ENCODE results near the gene NAT10.

The NAT10 gene

GRCh38 chr11:34139346-34139745 lies 33.9 kb downstream of the NAT10 start:
- WGBS (ENCODE audit: extremely low coverage, insufficient coverage, insufficient read length), result no CpG with 5 or more reads among the region's 7 CpGs
- no peak overlapping the region for H3K4ac ChIP-seq (ENCODE audit: low read depth, low read length)
- peaks cover 51 to 78% of the 10 kb centered on the region in 2 experiments for H3K36me3 ChIP-seq (ENCODE audit: control insufficient read depth in 1 of 2, insufficient read depth in 2 of 2, low read length in 2 of 2)
- no peaks in the 10 kb centered on the region for H3K9me3 ChIP-seq (ENCODE audit: insufficient read depth, low read depth, low read length)
- no peaks in the 10 kb centered on the region for H3K79me1 ChIP-seq (ENCODE audit: low read length)
- no peak overlapping the region for H3K14ac ChIP-seq (ENCODE audit: low read length)
- H3K18ac ChIP-seq (ENCODE audit: low read length), result no peak overlapping the region
- H4K12ac ChIP-seq (ENCODE audit: low read depth, low read length), result no peak overlapping the region
- no peak overlapping the region for H3K23ac ChIP-seq (ENCODE audit: low read length)
- no peak overlapping the region for H2AFZ ChIP-seq (ENCODE audit: insufficient read depth, low read length, poor library complexity)
- DNase-seq, result no peak
- no peak overlapping the region for H2AK5ac ChIP-seq (ENCODE audit: low read length)
- no peak overlapping the region for H4K91ac ChIP-seq (ENCODE audit: low read depth, low read length)
- H3K27me3 ChIP-seq (ENCODE audit: insufficient read depth, low read length), result no peaks in the 10 kb centered on the region
- H3K4me3 ChIP-seq (ENCODE audit: low read depth, low read length), result no peak overlapping the region
- H3K4me1 ChIP-seq (ENCODE audit: control insufficient read depth in 1 of 2, insufficient read depth in 2 of 2, low read length in 2 of 2), result no peaks in the 10 kb centered on the region
- no peak overlapping the region for H4K8ac ChIP-seq (ENCODE audit: low read depth, low read length)
- H3K9ac ChIP-seq (ENCODE audit: low read length), result no peak overlapping the region
- H2BK5ac ChIP-seq (ENCODE audit: low read depth, low read length, poor library complexity), result no peak overlapping the region
- H3K27ac ChIP-seq (ENCODE audit: low read depth, low read length), result no peak overlapping the region
- no peak overlapping the region for H2BK12ac ChIP-seq (ENCODE audit: low read length)
- H2BK120ac ChIP-seq (ENCODE audit: insufficient read depth, low read length, poor library complexity), result no peak overlapping the region
- H3K79me2 ChIP-seq (ENCODE audit: control insufficient read depth, insufficient read depth, low read length, poor library complexity), result no peaks in the 10 kb centered on the region
- no peak overlapping the region for H3K4me2 ChIP-seq (ENCODE audit: low read length)

GRCh38 chr11:34140149-34140548 lies 34.7 kb downstream of the NAT10 start:
- Histone ChIP-seq H3K4me2 (ENCODE audit: low read length) (no peak overlapping the region), H3K27ac (ENCODE audit: low read depth, low read length) (no peak overlapping the region), H3K36me3 (ENCODE audit: control insufficient read depth in 1 of 2, insufficient read depth in 2 of 2, low read length in 2 of 2) (peaks cover 54 to 74% of the 10 kb centered on the region in 2 experiments), H3K14ac (ENCODE audit: low read length) (no peak overlapping the region), H3K9ac (ENCODE audit: low read length) (no peak overlapping the region), H3K4me3 (ENCODE audit: low read depth, low read length) (no peak overlapping the region), H3K79me2 (ENCODE audit: control insufficient read depth, insufficient read depth, low read length, poor library complexity) (no peaks in the 10 kb centered on the region), H3K4me1 (ENCODE audit: control insufficient read depth in 1 of 2, insufficient read depth in 2 of 2, low read length in 2 of 2) (no peaks in the 10 kb centered on the region), H4K91ac (ENCODE audit: low read depth, low read length) (no peak overlapping the region), H4K12ac (ENCODE audit: low read depth, low read length) (no peak overlapping the region), H3K9me3 (ENCODE audit: insufficient read depth, low read depth, low read length) (no peaks in the 10 kb centered on the region), H3K18ac (ENCODE audit: low read length) (no peak overlapping the region), H2BK5ac (ENCODE audit: low read depth, low read length, poor library complexity) (no peak overlapping the region), H2BK12ac (ENCODE audit: low read length) (no peak overlapping the region), H2AK5ac (ENCODE audit: low read length) (no peak overlapping the region), H3K79me1 (ENCODE audit: low read length) (no peaks in the 10 kb centered on the region), H3K27me3 (ENCODE audit: insufficient read depth, low read length) (no peaks in the 10 kb centered on the region), H4K8ac (ENCODE audit: low read depth, low read length) (no peak overlapping the region), H3K4ac (ENCODE audit: low read depth, low read length) (no peak overlapping the region), H3K23ac (ENCODE audit: low read length) (no peak overlapping the region), H2BK120ac (ENCODE audit: insufficient read depth, low read length, poor library complexity) (no peak overlapping the region), H2AFZ (ENCODE audit: insufficient read depth, low read length, poor library complexity) (no peak overlapping the region)
- DNase-seq, result no peak
- no CpG with 5 or more reads among the region's 11 CpGs for WGBS (ENCODE audit: extremely low coverage, insufficient coverage, insufficient read length)

- H3K4me3 ChIP-seq (ENCODE audit: low read depth, low read length), result no peak overlapping the region
- WGBS (ENCODE audit: extremely low coverage, insufficient coverage, insufficient read length), result no CpG with 5 or more reads among the region's 2 CpGs
- H3K79me1 ChIP-seq (ENCODE audit: low read length), result no peaks in the 10 kb centered on the region
- no peak overlapping the region for H3K14ac ChIP-seq (ENCODE audit: low read length)
- no peak overlapping the region for H4K91ac ChIP-seq (ENCODE audit: low read depth, low read length)
- no peak overlapping the region for H3K4ac ChIP-seq (ENCODE audit: low read depth, low read length)
- peaks cover 0 to under 1% of the 10 kb centered on the region in 2 experiments for H3K4me1 ChIP-seq (ENCODE audit: control insufficient read depth in 1 of 2, insufficient read depth in 2 of 2, low read length in 2 of 2)
- H3K36me3 ChIP-seq (ENCODE audit: control insufficient read depth in 1 of 2, insufficient read depth in 2 of 2, low read length in 2 of 2), result peaks cover 61 to 75% of the 10 kb centered on the region in 2 experiments
- H4K12ac ChIP-seq (ENCODE audit: low read depth, low read length), result no peak overlapping the region
- H3K79me2 ChIP-seq (ENCODE audit: control insufficient read depth, insufficient read depth, low read length, poor library complexity), result no peaks in the 10 kb centered on the region
- no peak overlapping the region for H3K27ac ChIP-seq (ENCODE audit: low read depth, low read length)
- no peak overlapping the region for H2BK120ac ChIP-seq (ENCODE audit: insufficient read depth, low read length, poor library complexity)
- no peak for DNase-seq
- no peak overlapping the region for H3K4me2 ChIP-seq (ENCODE audit: low read length)
- no peak overlapping the region for H3K9ac ChIP-seq (ENCODE audit: low read length)
- H2BK12ac ChIP-seq (ENCODE audit: low read length), result no peak overlapping the region
- H2AK5ac ChIP-seq (ENCODE audit: low read length), result no peak overlapping the region
- H3K18ac ChIP-seq (ENCODE audit: low read length), result no peak overlapping the region
- H2AFZ ChIP-seq (ENCODE audit: insufficient read depth, low read length, poor library complexity), result no peak overlapping the region
- no peak overlapping the region for H3K23ac ChIP-seq (ENCODE audit: low read length)
- H4K8ac ChIP-seq (ENCODE audit: low read depth, low read length), result no peak overlapping the region
- no peaks in the 10 kb centered on the region for H3K27me3 ChIP-seq (ENCODE audit: insufficient read depth, low read length)
- H2BK5ac ChIP-seq (ENCODE audit: low read depth, low read length, poor library complexity), result no peak overlapping the region
- H3K9me3 ChIP-seq (ENCODE audit: insufficient read depth, low read depth, low read length), result no peaks in the 10 kb centered on the region
These were observed 37.6 kb downstream of the NAT10 start for GRCh38 chr11:34143048-34143447.

GRCh38 chr11:34145073-34145472 lies 39.6 kb downstream of the NAT10 start:
- no peak overlapping the region for H4K8ac ChIP-seq (ENCODE audit: low read depth, low read length)
- H3K23ac ChIP-seq (ENCODE audit: low read length), result no peak overlapping the region
- H3K18ac ChIP-seq (ENCODE audit: low read length), result no peak overlapping the region
- H3K4ac ChIP-seq (ENCODE audit: low read depth, low read length), result no peak overlapping the region
- H3K36me3 ChIP-seq (ENCODE audit: control insufficient read depth in 1 of 2, insufficient read depth in 2 of 2, low read length in 2 of 2), result peaks cover 56 to 66% of the 10 kb centered on the region in 2 experiments
- no peak overlapping the region for H4K12ac ChIP-seq (ENCODE audit: low read depth, low read length)
- H3K79me2 ChIP-seq (ENCODE audit: control insufficient read depth, insufficient read depth, low read length, poor library complexity), result no peaks in the 10 kb centered on the region
- H2BK12ac ChIP-seq (ENCODE audit: low read length), result no peak overlapping the region
- no peaks in the 10 kb centered on the region for H3K9me3 ChIP-seq (ENCODE audit: insufficient read depth, low read depth, low read length)
- no peaks in the 10 kb centered on the region for H3K27me3 ChIP-seq (ENCODE audit: insufficient read depth, low read length)
- H3K27ac ChIP-seq (ENCODE audit: low read depth, low read length), result no peak overlapping the region
- H3K9ac ChIP-seq (ENCODE audit: low read length), result no peak overlapping the region
- no peak overlapping the region for H4K91ac ChIP-seq (ENCODE audit: low read depth, low read length)
- H3K4me1 ChIP-seq (ENCODE audit: control insufficient read depth in 1 of 2, insufficient read depth in 2 of 2, low read length in 2 of 2), result peaks cover 13 to 15% of the 10 kb centered on the region in 2 experiments
- no peak overlapping the region for H3K4me3 ChIP-seq (ENCODE audit: low read depth, low read length)
- H2BK120ac ChIP-seq (ENCODE audit: insufficient read depth, low read length, poor library complexity), result no peak overlapping the region
- no peak overlapping the region for H3K4me2 ChIP-seq (ENCODE audit: low read length)
- H3K14ac ChIP-seq (ENCODE audit: low read length), result no peak overlapping the region
- no peak overlapping the region for H2AK5ac ChIP-seq (ENCODE audit: low read length)
- no peak overlapping the region for H2BK5ac ChIP-seq (ENCODE audit: low read depth, low read length, poor library complexity)
- no CpG with 5 or more reads among the region's 5 CpGs for WGBS (ENCODE audit: extremely low coverage, insufficient coverage, insufficient read length)
- H2AFZ ChIP-seq (ENCODE audit: insufficient read depth, low read length, poor library complexity), result no peak overlapping the region
- H3K79me1 ChIP-seq (ENCODE audit: low read length), result no peaks in the 10 kb centered on the region
- DNase-seq, result no peak

All from trophoblast cell (in vitro differentiated cells and primary cell).